PC-3 (cell line): ENCODE measurements around the gene LHFPL5. TPM values are rescaled to one million over a fixed set of nuclear protein-coding genes. Genes with fewer than 3 reads are reported as not detected.

ENCODE experiments used
- ATAC-seq: fragments of 200-7000 bp; cut with Tn5 transposase; 2 replicates; pipeline ENCODE4 v1.9.1; 2020; ENCODE audit warnings: mild to moderate bottlenecking, moderate library complexity
- BruUV-seq: library from RNA; stranded (reverse); fragments of 400-500 nt; replicated peaks from 2 replicates; lab custom pipeline; 2021; lab: Mats Ljungman, UMichigan
- CTCF ChIA-PET: fragments of 300-600 bp; sonication (Branson Sonifier 250); formaldehyde crosslinking; loops from one replicate; lab custom pipeline; 2022; ENCODE audit warnings: antibody characterized with exemption; lab: Charles Lee
- POLR2A ChIA-PET: fragments of 300-600 bp; sonication (Branson Sonifier 250); formaldehyde crosslinking; loops from one replicate; lab custom pipeline; 2022; ENCODE audit warnings: antibody characterized with exemption; ENCODE audit not compliant: unreplicated experiment; lab: Charles Lee
- DNase-seq: peaks from one replicate; pipeline ENCODE4 v3.0.0-alpha.2; 2015
- H2AFZ ChIP-seq: fragments of 300-600 bp; sonication (generic); 2 replicates; pipeline ENCODE4 v1.6.0; 2016; ENCODE audit warnings: antibody characterized with exemption, low read length
- H3F3A ChIP-seq: fragments of 300-600 bp; sonication (generic); one replicate; pipeline ENCODE4 v1.6.0; 2017; ENCODE audit warnings: antibody characterized with exemption, low read length, control low read depth, mild to moderate bottlenecking; ENCODE audit not compliant: unreplicated experiment
- H3K27ac ChIP-seq: fragments of 300-600 bp; sonication (generic); 2 replicates; pipeline ENCODE4 v1.5.1; 2016; ENCODE audit warnings: mild to moderate bottlenecking, low read length
- H3K27me3 ChIP-seq: fragments of 300-600 bp; sonication (generic); 2 replicates; pipeline ENCODE4 v1.6.1; 2016; ENCODE audit warnings: low read length, mixed read lengths
- H3K36me3 ChIP-seq: fragments of 300-600 bp; sonication (generic); 2 replicates; pipeline ENCODE4 v1.6.1; 2016; ENCODE audit warnings: low read depth, mixed run types, low read length, mixed read lengths
- H3K4me1 ChIP-seq: fragments of 300-600 bp; sonication (generic); 2 replicates; pipeline ENCODE4 v1.5.1; 2016; ENCODE audit warnings: low read length; ENCODE audit not compliant: insufficient read depth
- H3K4me2 ChIP-seq: fragments of 300-600 bp; sonication (generic); 2 replicates; pipeline ENCODE4 v1.6.0; 2016; ENCODE audit warnings: low read length
- H3K4me3 ChIP-seq: fragments of 300-600 bp; sonication (generic); 2 replicates; pipeline ENCODE4 v1.5.1; 2016; ENCODE audit warnings: mild to moderate bottlenecking, low read length, mixed read lengths
- H3K79me2 ChIP-seq: fragments of 300-600 bp; sonication (generic); 2 replicates; pipeline ENCODE4 v1.6.1; 2017; ENCODE audit warnings: low read length, mixed read lengths
- H3K9ac ChIP-seq: fragments of 300-600 bp; sonication (generic); 2 replicates; pipeline ENCODE4 v1.6.0; 2016; ENCODE audit warnings: mild to moderate bottlenecking, low read length
- H3K9me2 ChIP-seq: fragments of 300-600 bp; sonication (generic); replicated peaks from 2 replicates; pipeline ENCODE4 v1.6.1; 2016; ENCODE audit warnings: mixed run types, low read length, mixed read lengths
- H3K9me3 ChIP-seq: fragments of 300-600 bp; sonication (generic); 2 replicates; pipeline ENCODE4 v1.6.1; 2016; ENCODE audit warnings: low read length, mixed read lengths
- H4K20me1 ChIP-seq: fragments of 300-600 bp; sonication (generic); 2 replicates; pipeline ENCODE4 v1.6.1; 2016; ENCODE audit warnings: low read length, mixed read lengths
- CTCF ChIP-seq: fragments of 300-600 bp; sonication (generic); conservative IDR thresholded peaks from 2 replicates; pipeline ENCODE4 v1.5.1; 2017; ENCODE audit warnings: antibody characterized with exemption, low read depth, mild to moderate bottlenecking, low read length
- EZH2 ChIP-seq: fragments of 300-600 bp; sonication (generic); IDR thresholded peaks from one replicate; pipeline ENCODE4 v1.6.1; 2017; ENCODE audit warnings: antibody characterized with exemption, mild to moderate bottlenecking, low read length; ENCODE audit not compliant: unreplicated experiment
- EZH2phosphoT487 ChIP-seq: fragments of 300-600 bp; sonication (generic); IDR thresholded peaks from 2 replicates; pipeline ENCODE4 v1.6.1; 2018; ENCODE audit warnings: mild to moderate bottlenecking, antibody characterized with exemption, low read length, borderline replicate concordance
- intact Hi-C: fragments of 100-400 bp; cut with micrococcal nuclease; formaldehyde crosslinking; loops from 2 replicates; pipeline ENCODE4 v1.9.0; 2023
- total RNA-seq: library from RNA; depleted of rRNA; stranded (reverse); fragments of >200 nt; gene quantifications from 2 replicates; pipeline ENCODE4 v1.2.3, GENCODE V29; 2014

LHFPL5 gene
- total RNA-seq, 1 experiment from 2014 or later, result not detected

GRCh38 chr6:35839019-35839418 is 33.9 kb downstream of the LHFPL5 start:
- Histone ChIP-seq H3K9ac (no peak overlapping the region), H4K20me1 (no peaks in the 10 kb centered on the region), H3K36me3 (peaks cover 49% of the 10 kb centered on the region), H2AFZ (no peak overlapping the region), H3K27me3 (no peaks in the 10 kb centered on the region), H3K9me3 (no peaks in the 10 kb centered on the region), H3K4me2 (no peak overlapping the region), H3K27ac (no peak overlapping the region), H3F3A (no peaks in the 10 kb centered on the region), H3K4me3 (no peak overlapping the region), H3K4me1 (no peaks in the 10 kb centered on the region), H3K79me2 (no peaks in the 10 kb centered on the region), H3K9me2 (no peaks in the 10 kb centered on the region)
- intact Hi-C loops, result no loop called here
- DNase-seq (no peak), ATAC-seq (no peak)
- no peak for TF ChIP-seq CTCF
- no peak for TF ChIP-seq EZH2
- TF ChIP-seq EZH2phosphoT487, result no peak
- ChIA-PET POLR2A (no interaction called here), CTCF (no interaction called here)
- no TSS peak for BruUV-seq

- intact Hi-C loops, result no loop called here
- BruUV-seq, result no TSS peak
Measured at GRCh38 chr6:35842381-35842780, 37.2 kb downstream of the LHFPL5 start.

More at GRCh38 chr6:35842381-35842780, 37.2 kb downstream of the LHFPL5 start:
- POLR2A ChIA-PET, result no interaction called here
- H3K27me3 ChIP-seq, result no peaks in the 10 kb centered on the region
- no peak overlapping the region for H2AFZ ChIP-seq
- no peaks in the 10 kb centered on the region for H3F3A ChIP-seq
- no peak overlapping the region for H3K9ac ChIP-seq
- H3K4me3 ChIP-seq, result no peak overlapping the region
- H3K9me2 ChIP-seq, result no peaks in the 10 kb centered on the region
- no peaks in the 10 kb centered on the region for H3K9me3 ChIP-seq
- no peaks in the 10 kb centered on the region for H3K79me2 ChIP-seq
- TF ChIP-seq EZH2 (no peak), EZH2phosphoT487 (no peak), CTCF (no peak)
- no peak overlapping the region for H3K4me2 ChIP-seq
- CTCF ChIA-PET, result no interaction called here
- H3K36me3 ChIP-seq, result peaks cover 54% of the 10 kb centered on the region
- no peaks in the 10 kb centered on the region for H3K4me1 ChIP-seq
- H4K20me1 ChIP-seq, result no peaks in the 10 kb centered on the region
- DNase-seq (no peak), ATAC-seq (no peak)
- H3K27ac ChIP-seq, result no peak overlapping the region
